NCI-H526 (cell line): ENCODE results near the gene STK38L.

ENCODE experiments used
- DNase-seq, 2 experiments: peaks; one replicate each; lab custom pipeline; 2025; lab: John Stamatoyannopoulos, UW

The STK38L gene

GRCh38 chr12:27319409-27319808, 75.3 kb downstream of the STK38L start:
- no peak for DNase-seq

DNA sequence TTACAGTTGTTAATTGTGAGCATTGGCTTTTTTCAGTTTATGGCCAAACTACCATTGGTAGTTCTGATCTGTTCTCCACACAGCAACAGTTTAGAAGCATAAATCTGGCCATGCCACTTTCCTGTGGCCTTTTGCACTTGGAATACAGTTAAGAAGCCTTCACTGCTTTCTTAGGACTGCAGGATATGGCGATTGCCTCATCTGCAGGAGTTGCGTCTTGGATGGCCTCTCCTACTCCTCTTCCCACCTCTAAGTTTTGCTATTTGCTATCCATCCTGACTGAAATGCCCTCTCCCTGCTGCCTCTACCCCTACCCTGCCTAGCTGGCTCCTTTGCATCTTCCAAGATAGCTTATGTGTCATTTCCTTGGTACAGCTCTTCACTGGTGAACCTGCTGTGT, 75.8 kb downstream of the STK38L start:
- no peak for DNase-seq

- DNase-seq, result no peak
These were observed 80.4 kb downstream of the STK38L start for GRCh38 chr12:27324530-27324929.

GRCh38 chr12:27330846-27331245, 86.8 kb downstream of the STK38L start:
- DNase-seq, result no peak

- no peak for DNase-seq
These were observed 87.3 kb downstream of the STK38L start for GRCh38 chr12:27331291-27331926.

GRCh38 chr12:27331927-27332324, 87.8 kb downstream of the STK38L start:
- DNase-seq, result no peak

- no peak for DNase-seq
These were observed 88.3 kb downstream of the STK38L start for GRCh38 chr12:27332407-27332713.

DNA sequence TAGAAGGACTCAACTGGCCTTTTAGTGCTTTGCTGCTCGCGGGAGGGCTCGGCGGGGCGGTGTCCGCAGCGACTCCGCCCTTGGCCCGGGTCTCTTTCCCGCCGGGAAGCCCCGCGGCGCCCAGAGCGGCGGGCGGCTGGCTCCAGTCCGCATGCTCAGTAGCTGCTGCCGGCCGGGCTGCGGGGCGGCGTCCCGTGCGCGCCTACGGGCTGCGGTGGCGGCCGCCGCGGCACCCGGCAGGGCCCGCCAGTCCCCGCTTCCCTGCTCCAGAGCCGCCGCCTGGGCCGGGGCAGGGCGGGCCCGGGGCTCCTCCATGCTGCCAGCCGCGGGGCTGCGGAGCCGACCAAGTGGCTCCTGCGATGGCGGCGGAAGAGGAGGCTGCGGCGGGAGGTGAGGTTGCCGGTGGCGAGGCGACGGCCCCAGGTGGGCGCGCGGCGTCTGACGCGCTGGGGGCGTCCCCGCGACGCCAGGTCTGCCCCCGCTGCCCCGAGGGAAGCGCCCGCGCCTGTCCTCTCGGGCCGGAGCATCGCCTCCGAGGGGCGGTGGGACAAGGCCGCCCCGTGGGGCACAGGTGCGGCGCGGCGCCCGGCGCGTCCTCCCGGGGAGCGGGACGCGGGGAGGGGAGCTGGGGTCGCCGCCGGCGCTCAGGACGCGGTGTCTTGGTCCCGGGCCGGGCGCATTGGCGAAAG, 88.8 kb downstream of the STK38L start, which contains the start of gene BMAL2:
Gene BMAL2, plus strand, starts transcription at position 123 of the 689 bp plus-strand sequence. Its CDS starts 237 bp downstream, at position 360.
- DNase-seq, result peak in 1 of 2 experiments; percentile 90

GRCh38 chr12:27333403-27334009, 89.4 kb downstream of the STK38L start:
- peak; percentile 27 to 81 for DNase-seq

GRCh38 chr12:27334042-27334720, 90.1 kb downstream of the STK38L start:
- peak in 1 of 2 experiments; percentile 30 for DNase-seq

DNA sequence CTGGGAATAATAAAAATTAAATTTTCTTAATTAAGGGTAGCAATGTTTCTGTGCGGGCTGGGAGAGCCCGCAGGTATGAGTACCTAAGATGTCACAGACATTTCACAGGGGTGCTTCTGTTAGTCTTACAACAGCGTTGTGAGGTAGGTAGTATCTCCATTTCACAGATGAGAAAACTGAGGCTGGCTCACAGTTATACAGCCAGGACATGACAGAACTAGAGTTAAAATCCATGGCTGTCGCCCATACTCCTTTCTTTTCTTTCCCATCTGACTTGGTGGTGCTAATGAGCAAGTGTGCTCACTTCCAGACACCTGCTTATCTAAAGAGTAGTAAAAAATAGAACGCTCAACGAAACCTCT, 90.6 kb downstream of the STK38L start:
- no peak for DNase-seq

- DNase-seq, result no peak
These were observed 91.5 kb downstream of the STK38L start for GRCh38 chr12:27335364-27336281.

DNA sequence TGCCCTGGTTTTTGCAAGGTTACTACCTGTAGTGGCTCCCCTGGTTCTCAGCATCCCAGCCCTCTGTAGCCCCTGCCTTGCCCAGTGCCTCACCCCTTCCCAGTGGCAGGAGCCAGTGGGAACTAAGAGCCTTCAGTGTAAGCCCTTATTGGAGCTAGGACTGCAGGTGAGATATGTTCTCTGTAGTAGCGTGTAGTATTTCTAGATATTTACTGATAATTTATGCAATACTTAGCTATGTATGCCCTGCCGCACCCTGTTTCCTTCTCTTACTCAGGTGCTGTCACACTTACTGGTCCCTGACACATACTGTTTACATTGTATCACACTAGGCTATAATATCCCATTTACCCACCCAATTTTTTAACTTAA, 92.2 kb downstream of the STK38L start:
- DNase-seq, result no peak

GRCh38 chr12:27337376-27337775, 93.3 kb downstream of the STK38L start:
- no peak for DNase-seq

GRCh38 chr12:27338473-27338872, 94.4 kb downstream of the STK38L start:
- DNase-seq, result no peak

DNA sequence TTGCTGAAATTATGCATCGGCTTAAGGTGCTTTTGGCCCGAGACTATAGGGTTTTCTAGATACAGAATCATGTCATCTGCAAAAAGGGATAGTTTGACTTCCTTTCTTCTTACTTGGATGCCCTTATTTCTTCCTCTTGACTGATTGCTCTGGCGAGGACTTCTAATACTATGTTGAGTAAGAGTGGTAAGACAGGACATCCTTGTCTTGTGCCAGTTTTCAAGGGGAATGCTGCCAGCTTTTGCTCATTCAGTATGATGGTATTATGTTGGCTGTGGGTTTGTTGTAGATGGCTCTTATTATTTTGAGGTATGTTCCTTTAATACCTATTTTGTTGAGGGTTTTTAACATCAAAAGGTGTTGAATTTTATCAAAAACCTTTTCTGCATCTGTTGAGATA, 96.9 kb downstream of the STK38L start:
- DNase-seq, result no peak

- DNase-seq, result no peak
These were observed 98.5 kb downstream of the STK38L start for GRCh38 chr12:27342536-27342935.

- DNase-seq, result no peak
These were observed 99.3 kb downstream of the STK38L start for GRCh38 chr12:27343255-27344000.

- no peak for DNase-seq
These were observed 100.2 kb downstream of the STK38L start for GRCh38 chr12:27344246-27344645.

DNA sequence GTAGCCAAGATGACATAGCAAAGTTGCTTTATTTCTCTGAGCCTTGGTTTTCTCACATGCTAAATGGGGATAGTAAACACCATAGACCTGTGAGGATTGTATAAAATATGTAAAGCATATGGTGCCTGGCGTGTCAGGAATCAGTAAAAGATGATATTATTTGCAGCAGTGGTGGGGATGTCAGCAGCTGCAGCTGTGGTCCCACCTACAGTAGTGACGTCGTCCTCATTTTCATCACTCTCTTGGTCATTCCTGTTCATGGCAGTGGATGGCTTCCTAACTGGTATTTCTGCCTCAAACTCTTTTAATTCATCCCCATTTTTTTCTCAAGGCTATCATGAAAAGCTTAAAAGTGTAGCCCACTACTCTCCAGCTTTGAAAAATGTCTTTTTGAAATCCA, 100.7 kb downstream of the STK38L start:
- peak in 1 of 2 experiments; percentile 24 for DNase-seq

GRCh38 chr12:27345376-27345775, 101.3 kb downstream of the STK38L start:
- no peak for DNase-seq
